ENCODE data around the gene EZR. TPM values are rescaled to one million over a fixed set of nuclear protein-coding genes. Genes with fewer than 3 reads are reported as not detected.
A peak's percentile ranks its signal among the peaks of the same experiment; 100 is the strongest.

The EZR gene
- polyA plus RNA-seq, 4 donors, result 172 to 755 (median 479) TPM

DNA sequence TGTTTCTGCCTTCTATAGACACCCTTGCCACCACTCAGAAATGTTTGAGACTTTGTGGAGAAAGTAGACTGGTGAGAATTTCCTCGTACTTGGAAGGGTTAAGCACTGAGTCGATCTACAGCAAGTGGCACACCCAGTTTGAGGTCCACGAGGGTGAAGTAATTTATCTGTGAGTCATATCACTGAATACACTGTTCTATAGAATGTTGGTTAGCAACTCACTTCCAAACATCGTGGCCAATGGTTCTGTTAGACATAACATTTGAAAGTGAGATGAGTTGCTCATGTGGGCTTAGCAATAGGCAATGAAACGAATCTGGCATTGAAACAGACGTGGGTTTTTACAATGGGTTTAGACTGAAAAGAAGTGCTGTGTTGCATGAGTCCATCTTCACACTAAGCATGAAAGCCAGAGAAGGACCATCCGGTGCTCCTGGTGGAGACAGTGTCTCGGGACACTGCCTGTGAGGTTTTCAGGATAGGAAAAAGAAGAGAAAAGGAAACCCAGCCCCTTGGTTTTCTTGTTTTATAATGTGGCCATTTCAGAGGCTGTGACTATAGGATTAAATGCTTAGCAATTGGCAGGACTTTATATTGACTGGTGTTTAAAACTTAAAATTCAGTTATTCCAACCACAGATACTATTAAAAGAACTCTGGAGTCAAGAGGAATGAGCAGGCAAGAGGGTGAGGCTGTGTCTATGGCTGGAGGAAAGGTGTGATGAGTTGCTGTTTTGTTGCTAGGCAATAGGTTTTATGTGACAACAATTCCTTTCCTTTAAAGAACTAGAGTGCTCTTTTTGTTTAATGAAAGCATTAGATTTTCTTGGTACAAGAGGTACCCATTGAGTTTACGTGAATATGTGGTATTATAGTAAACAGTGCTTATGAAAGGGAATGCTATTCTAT lies 31.0 kb upstream of the EZR start:
- H3K4me3 ChIP-seq (ENCODE audit: low read depth in 1 of 3, low read length in 3 of 3), result peak overlapping the region in 2 of 3 donors; percentile 16 to 21
- FAIRE-seq (no peak), DNase-seq (peak; percentile 94 to 98)
- peaks cover 0 to 4% of the 10 kb centered on the region in 2 donors for H3K9me3 ChIP-seq (ENCODE audit: control insufficient read depth in 2 of 2, insufficient read depth in 1 of 2, low read depth in 1 of 2, low read length in 1 of 2)
- no peaks in the 10 kb centered on the region for H3K27me3 ChIP-seq (ENCODE audit: control insufficient read depth in 3 of 3, insufficient read depth in 3 of 3, low read length in 3 of 3)
- WGBS, 3 donors, result 4 to 27% (median 15%) methylated on average over 9 of the region's 9 CpGs
- H3K4me1 ChIP-seq (ENCODE audit: control insufficient read depth in 3 of 3, insufficient read depth in 2 of 3, low read depth in 1 of 3, low read length in 2 of 3), result peaks cover 12 to 56% (median 17%) of the 10 kb centered on the region in 3 donors
- peak overlapping the region; percentile 92 to 99 (median 99) for H3K27ac ChIP-seq (ENCODE audit: low read depth in 1 of 3, low read length in 2 of 3)
- H3K36me3 ChIP-seq (ENCODE audit: control insufficient read depth in 3 of 3, insufficient read depth in 2 of 3, low read depth in 1 of 3, low read length in 3 of 3), result no peaks in the 10 kb centered on the region

DNA sequence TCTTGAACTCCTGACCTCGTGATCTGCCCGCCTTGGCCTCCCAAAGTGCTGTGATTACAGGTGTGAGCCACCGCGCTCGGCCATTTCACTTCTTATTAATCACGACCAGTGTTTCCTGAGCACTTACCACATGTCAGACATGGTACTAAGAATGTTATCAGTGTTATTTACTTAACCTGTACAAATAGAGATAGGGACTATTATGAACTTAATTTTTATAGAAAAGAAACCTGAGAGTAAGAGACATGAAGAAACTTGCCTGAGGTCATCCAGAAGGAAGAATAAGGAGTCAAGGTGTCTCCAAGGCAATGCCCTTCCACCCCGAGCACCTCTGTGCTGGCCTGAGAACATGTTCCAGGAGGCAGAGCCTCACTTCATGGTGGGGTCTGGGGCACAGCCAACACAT lies 29.3 kb upstream of the EZR start:
- Histone ChIP-seq H3K36me3 (ENCODE audit: control insufficient read depth in 3 of 3, insufficient read depth in 2 of 3, low read depth in 1 of 3, low read length in 3 of 3) (no peaks in the 10 kb centered on the region), H3K4me3 (ENCODE audit: low read depth in 1 of 3, low read length in 3 of 3) (no peak overlapping the region), H3K27me3 (ENCODE audit: control insufficient read depth in 3 of 3, insufficient read depth in 3 of 3, low read length in 3 of 3) (no peaks in the 10 kb centered on the region), H3K27ac (ENCODE audit: low read depth in 1 of 3, low read length in 2 of 3) (peak overlapping the region; percentile 72 to 95 (median 94)), H3K9me3 (ENCODE audit: control insufficient read depth in 2 of 2, insufficient read depth in 1 of 2, low read depth in 1 of 2, low read length in 1 of 2) (peaks cover 0 to 4% of the 10 kb centered on the region in 2 donors), H3K4me1 (ENCODE audit: control insufficient read depth in 3 of 3, insufficient read depth in 2 of 3, low read depth in 1 of 3, low read length in 2 of 3) (peaks cover under 1 to 53% (median 10%) of the 10 kb centered on the region in 3 donors)
- WGBS, 3 donors, result 18 to 64% (median 37%) methylated on average over 7 of the region's 7 CpGs
- DNase-seq, result peak; percentile 65 to 73
- no peak for FAIRE-seq

DNA sequence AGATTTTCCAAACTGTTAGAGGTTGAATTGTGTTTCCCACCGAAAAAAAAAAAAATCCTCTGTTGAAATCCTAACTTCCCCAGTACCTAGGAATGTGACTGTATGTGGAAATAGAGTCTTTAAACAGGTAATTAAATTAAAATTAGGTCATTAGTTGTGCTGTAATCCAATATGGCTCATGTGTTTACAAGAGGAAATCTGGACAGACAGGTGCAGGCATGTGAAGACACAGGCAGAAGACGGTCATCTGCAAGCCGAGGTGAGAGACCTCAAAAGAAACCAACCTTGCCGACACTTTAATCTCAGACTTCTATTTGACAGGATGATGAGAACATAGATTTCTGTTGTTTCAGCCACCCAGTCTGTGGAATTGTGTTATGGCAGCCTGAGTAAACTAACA lies 28.6 kb upstream of the EZR start:
- Histone ChIP-seq H3K27me3 (ENCODE audit: control insufficient read depth in 3 of 3, insufficient read depth in 3 of 3, low read length in 3 of 3) (no peaks in the 10 kb centered on the region), H3K4me3 (ENCODE audit: low read depth in 1 of 3, low read length in 3 of 3) (no peak overlapping the region), H3K9me3 (ENCODE audit: control insufficient read depth in 2 of 2, insufficient read depth in 1 of 2, low read depth in 1 of 2, low read length in 1 of 2) (peaks cover 0 to 4% of the 10 kb centered on the region in 2 donors), H3K36me3 (ENCODE audit: control insufficient read depth in 3 of 3, insufficient read depth in 2 of 3, low read depth in 1 of 3, low read length in 3 of 3) (no peaks in the 10 kb centered on the region), H3K4me1 (ENCODE audit: control insufficient read depth in 3 of 3, insufficient read depth in 2 of 3, low read depth in 1 of 3, low read length in 2 of 3) (peaks cover 0 to 47% (median 6%) of the 10 kb centered on the region in 3 donors), H3K27ac (ENCODE audit: low read depth in 1 of 3, low read length in 2 of 3) (peak overlapping the region; percentile 41 to 94 (median 72))
- DNase-seq (no peak), FAIRE-seq (no peak)
- WGBS, 3 donors, result 85 to 97% (median 87%) methylated on average over 4 of the region's 4 CpGs

DNA sequence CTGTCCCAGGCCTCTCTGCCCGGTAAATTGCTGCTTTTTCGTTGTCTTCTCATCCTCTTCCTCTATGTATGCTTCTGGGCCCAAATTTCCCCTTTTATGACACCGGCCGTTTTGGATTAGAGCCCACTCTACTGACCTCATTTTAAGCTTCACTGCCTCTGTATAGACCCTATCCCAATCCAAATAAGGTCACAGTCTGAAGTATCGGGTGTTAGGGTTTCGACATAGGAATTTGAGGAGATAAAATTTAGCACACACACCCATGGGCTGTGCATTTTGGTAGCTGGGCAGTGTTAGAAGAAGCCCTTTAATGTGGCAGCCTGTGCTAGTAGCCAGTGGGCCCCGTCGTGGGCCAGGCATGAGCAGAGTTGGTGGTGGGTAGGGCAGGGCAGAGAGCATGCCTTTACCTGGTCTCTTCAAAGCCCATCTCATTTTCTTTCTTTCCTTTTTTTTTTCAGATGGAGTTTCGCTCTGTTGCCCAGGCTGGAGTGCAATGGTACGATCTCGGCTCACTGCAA lies 27.9 kb upstream of the EZR start:
- FAIRE-seq (no peak), DNase-seq (no peak)
- no peaks in the 10 kb centered on the region for H3K27me3 ChIP-seq (ENCODE audit: control insufficient read depth in 3 of 3, insufficient read depth in 3 of 3, low read length in 3 of 3)
- no peak overlapping the region for H3K27ac ChIP-seq (ENCODE audit: low read depth in 1 of 3, low read length in 2 of 3)
- H3K36me3 ChIP-seq (ENCODE audit: control insufficient read depth in 3 of 3, insufficient read depth in 2 of 3, low read depth in 1 of 3, low read length in 3 of 3), result no peaks in the 10 kb centered on the region
- WGBS, 3 donors, result 88 to 93% (median 90%) methylated on average over 11 of the region's 11 CpGs
- H3K9me3 ChIP-seq (ENCODE audit: control insufficient read depth in 2 of 2, insufficient read depth in 1 of 2, low read depth in 1 of 2, low read length in 1 of 2), result peaks cover 0 to 4% of the 10 kb centered on the region in 2 donors
- no peak overlapping the region for H3K4me3 ChIP-seq (ENCODE audit: low read depth in 1 of 3, low read length in 3 of 3)
- H3K4me1 ChIP-seq (ENCODE audit: control insufficient read depth in 3 of 3, insufficient read depth in 2 of 3, low read depth in 1 of 3, low read length in 2 of 3), result peaks cover 0 to 40% (median 0%) of the 10 kb centered on the region in 3 donors

DNA sequence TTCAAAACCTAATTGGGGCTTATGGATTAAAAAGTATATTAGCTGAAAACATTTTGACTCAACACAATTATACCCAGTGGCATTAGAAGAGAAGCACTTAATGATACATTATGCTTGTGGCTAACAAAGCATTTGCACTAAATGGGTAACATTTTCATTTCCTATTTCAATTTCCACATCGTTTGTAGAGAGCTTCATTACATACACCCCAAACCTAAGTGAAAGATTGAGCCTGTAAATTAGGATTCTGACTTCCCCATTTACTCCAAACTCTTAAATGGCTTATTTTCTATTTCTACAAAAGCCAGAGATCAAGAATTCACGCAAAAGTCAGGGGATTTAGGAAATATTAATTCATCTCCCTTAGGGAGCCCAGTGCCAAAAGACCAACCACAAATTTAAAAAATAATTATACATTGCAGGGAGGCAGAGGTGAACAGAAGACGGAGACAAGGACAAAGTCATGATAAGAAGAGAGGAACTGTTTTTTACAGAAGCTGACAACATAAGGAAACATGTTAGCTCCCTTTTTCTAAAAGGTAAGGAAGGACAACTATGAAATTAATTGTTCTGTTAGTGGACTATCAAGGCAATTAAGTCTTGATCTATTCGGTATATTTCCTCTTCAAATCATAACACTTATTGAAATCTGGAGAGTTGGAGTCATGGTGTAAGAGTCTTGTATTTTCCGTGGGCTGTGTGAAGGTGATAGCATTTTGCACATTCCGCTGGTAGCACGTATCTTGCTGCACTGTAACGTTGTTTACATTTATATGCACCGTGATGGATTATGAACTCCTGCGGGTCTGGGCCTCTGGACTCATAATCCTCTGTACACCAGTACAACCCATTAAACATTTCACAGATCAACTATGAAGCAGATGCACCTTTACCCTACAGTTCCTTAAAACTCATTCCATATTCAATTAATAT lies 24.8 kb upstream of the EZR start:
- DNase-seq (peak; percentile 69 to 77), FAIRE-seq (no peak)
- no peaks in the 10 kb centered on the region for H3K36me3 ChIP-seq (ENCODE audit: control insufficient read depth in 3 of 3, insufficient read depth in 2 of 3, low read depth in 1 of 3, low read length in 3 of 3)
- 26 to 51% (median 35%) methylated on average over 10 of the region's 10 CpGs for WGBS, 3 donors
- peaks cover 0 to 16% (median 0%) of the 10 kb centered on the region in 3 donors for H3K4me1 ChIP-seq (ENCODE audit: control insufficient read depth in 3 of 3, insufficient read depth in 2 of 3, low read depth in 1 of 3, low read length in 2 of 3)
- peaks cover 0 to 9% of the 10 kb centered on the region in 2 donors for H3K9me3 ChIP-seq (ENCODE audit: control insufficient read depth in 2 of 2, insufficient read depth in 1 of 2, low read depth in 1 of 2, low read length in 1 of 2)
- H3K4me3 ChIP-seq (ENCODE audit: low read depth in 1 of 3, low read length in 3 of 3), result no peak overlapping the region
- H3K27ac ChIP-seq (ENCODE audit: low read depth in 1 of 3, low read length in 2 of 3), result peak overlapping the region in 1 of 3 donors; percentile 57
- no peaks in the 10 kb centered on the region for H3K27me3 ChIP-seq (ENCODE audit: control insufficient read depth in 3 of 3, insufficient read depth in 3 of 3, low read length in 3 of 3)

DNA sequence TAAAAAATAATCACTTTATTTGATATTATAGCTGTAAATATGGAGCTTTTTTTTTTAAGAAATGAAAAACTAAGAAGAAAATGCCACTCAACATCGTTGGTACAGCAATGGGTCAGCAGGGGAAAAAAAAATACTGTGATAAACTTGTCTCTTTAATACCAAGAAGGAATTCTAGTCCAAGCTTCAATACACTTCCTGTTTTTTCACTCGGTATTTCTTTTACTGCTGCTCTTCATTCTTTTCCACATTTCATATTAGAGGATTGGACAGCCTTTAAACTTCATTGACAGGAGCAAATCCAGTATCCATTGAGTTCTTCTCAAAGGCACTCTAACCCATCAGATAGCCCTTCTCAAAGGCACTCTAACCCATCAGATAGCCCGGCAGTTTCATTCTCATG lies 22.2 kb upstream of the EZR start:
- 77 to 94% (median 80%) methylated on average over 3 of the region's 3 CpGs for WGBS, 3 donors
- Histone ChIP-seq H3K27ac (ENCODE audit: low read depth in 1 of 3, low read length in 2 of 3) (no peak overlapping the region), H3K9me3 (ENCODE audit: control insufficient read depth in 2 of 2, insufficient read depth in 1 of 2, low read depth in 1 of 2, low read length in 1 of 2) (peaks cover 0 to 5% of the 10 kb centered on the region in 2 donors), H3K27me3 (ENCODE audit: control insufficient read depth in 3 of 3, insufficient read depth in 3 of 3, low read length in 3 of 3) (no peaks in the 10 kb centered on the region), H3K4me3 (ENCODE audit: low read depth in 1 of 3, low read length in 3 of 3) (no peak overlapping the region), H3K36me3 (ENCODE audit: control insufficient read depth in 3 of 3, insufficient read depth in 2 of 3, low read depth in 1 of 3, low read length in 3 of 3) (no peaks in the 10 kb centered on the region), H3K4me1 (ENCODE audit: control insufficient read depth in 3 of 3, insufficient read depth in 2 of 3, low read depth in 1 of 3, low read length in 2 of 3) (peaks cover 0 to 12% (median 0%) of the 10 kb centered on the region in 3 donors)
- DNase-seq (no peak), FAIRE-seq (no peak)

DNA sequence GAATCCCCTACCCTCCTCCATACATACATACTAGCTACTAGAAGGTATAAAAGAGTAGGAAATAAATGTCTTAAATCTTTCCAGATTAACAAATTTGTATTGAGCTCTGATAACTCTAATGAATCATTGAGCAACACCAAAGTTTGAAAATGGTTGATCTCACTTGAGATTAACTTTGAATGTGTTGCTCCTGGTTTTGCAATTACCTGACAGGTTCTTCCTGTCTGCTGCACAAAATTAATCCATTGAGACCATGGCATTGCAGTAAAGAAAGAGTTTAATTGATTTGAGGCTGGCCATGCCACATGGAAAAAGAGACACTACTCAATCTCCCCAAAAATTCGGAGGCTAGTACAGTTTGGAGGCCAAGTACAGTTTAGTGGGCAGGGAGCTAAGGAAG lies 21.3 kb upstream of the EZR start:
- Histone ChIP-seq H3K36me3 (ENCODE audit: control insufficient read depth in 3 of 3, insufficient read depth in 2 of 3, low read depth in 1 of 3, low read length in 3 of 3) (no peaks in the 10 kb centered on the region), H3K9me3 (ENCODE audit: control insufficient read depth in 2 of 2, insufficient read depth in 1 of 2, low read depth in 1 of 2, low read length in 1 of 2) (peaks cover 0 to 5% of the 10 kb centered on the region in 2 donors), H3K27ac (ENCODE audit: low read depth in 1 of 3, low read length in 2 of 3) (no peak overlapping the region), H3K27me3 (ENCODE audit: control insufficient read depth in 3 of 3, insufficient read depth in 3 of 3, low read length in 3 of 3) (no peaks in the 10 kb centered on the region), H3K4me3 (ENCODE audit: low read depth in 1 of 3, low read length in 3 of 3) (no peak overlapping the region), H3K4me1 (ENCODE audit: control insufficient read depth in 3 of 3, insufficient read depth in 2 of 3, low read depth in 1 of 3, low read length in 2 of 3) (peaks cover 0 to 19% (median 0%) of the 10 kb centered on the region in 3 donors)
- WGBS, 3 donors, result 92 to 96% (median 96%) methylated on average over 1 of the region's 1 CpG
- FAIRE-seq (no peak), DNase-seq (no peak)

DNA sequence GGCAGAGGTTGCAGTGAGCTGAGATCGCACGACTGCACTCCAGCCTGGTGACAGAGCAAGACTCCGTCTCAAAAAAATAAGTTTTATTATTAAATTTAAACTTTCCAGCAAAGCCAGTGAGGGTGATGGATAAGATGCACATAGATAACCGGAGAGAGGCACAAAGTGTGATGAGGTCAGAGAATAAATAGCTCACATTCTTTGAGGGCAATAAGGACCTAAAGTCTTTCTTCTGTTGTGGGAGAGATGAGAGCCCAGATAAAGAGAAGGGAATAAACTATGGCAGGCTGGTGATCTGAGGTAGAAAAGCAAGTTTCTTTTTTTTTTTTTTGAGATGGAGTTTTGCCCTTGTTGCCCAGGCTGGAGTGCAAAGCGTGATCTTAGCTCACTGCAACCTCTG lies 20.6 kb upstream of the EZR start:
- Histone ChIP-seq H3K4me3 (ENCODE audit: low read depth in 1 of 3, low read length in 3 of 3) (no peak overlapping the region), H3K27ac (ENCODE audit: low read depth in 1 of 3, low read length in 2 of 3) (no peak overlapping the region), H3K9me3 (ENCODE audit: control insufficient read depth in 2 of 2, insufficient read depth in 1 of 2, low read depth in 1 of 2, low read length in 1 of 2) (peaks cover 0 to 5% of the 10 kb centered on the region in 2 donors), H3K36me3 (ENCODE audit: control insufficient read depth in 3 of 3, insufficient read depth in 2 of 3, low read depth in 1 of 3, low read length in 3 of 3) (no peaks in the 10 kb centered on the region), H3K4me1 (ENCODE audit: control insufficient read depth in 3 of 3, insufficient read depth in 2 of 3, low read depth in 1 of 3, low read length in 2 of 3) (peaks cover 0 to 25% (median 0%) of the 10 kb centered on the region in 3 donors), H3K27me3 (ENCODE audit: control insufficient read depth in 3 of 3, insufficient read depth in 3 of 3, low read length in 3 of 3) (no peaks in the 10 kb centered on the region)
- no peak for DNase-seq
- 95 to 99% (median 95%) methylated on average over 5 of the region's 5 CpGs for WGBS, 3 donors
- FAIRE-seq, result no peak
